ENCODE results near the gene PRIMA1. TPM values are rescaled to one million over a fixed set of nuclear protein-coding genes. Genes with fewer than 3 reads are reported as not detected.

PRIMA1 gene
- total RNA-seq, 1 donor from 2014 or later = 1.9 TPM

DNA sequence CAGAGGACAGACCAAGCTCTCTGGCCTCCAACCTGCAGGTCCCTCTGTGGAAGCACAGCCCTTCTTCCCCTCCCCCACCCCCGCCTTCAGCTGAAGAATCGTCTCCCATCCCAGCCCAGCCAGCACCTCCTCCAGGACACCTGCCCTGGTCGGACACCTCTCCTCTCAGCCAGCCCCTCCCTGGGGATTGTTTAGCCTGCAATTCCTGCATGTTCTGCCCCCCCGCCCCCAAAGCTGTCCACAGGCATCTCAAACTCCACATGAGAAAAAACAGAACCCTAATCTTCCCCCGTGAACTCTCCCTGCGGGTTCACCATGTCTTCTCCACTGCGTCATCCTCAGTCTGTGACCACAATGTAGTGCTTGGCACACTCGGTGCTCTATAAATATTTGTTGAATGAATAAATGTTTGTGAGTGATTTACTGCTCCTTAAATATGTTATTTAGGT is 24.1 kb downstream of the PRIMA1 start:
- Histone ChIP-seq H3K27me3 (no peaks in the 10 kb centered on the region), H3K36me3 (no peaks in the 10 kb centered on the region), H3K27ac (no peak overlapping the region), H3K4me1 (no peaks in the 10 kb centered on the region), H3K9me3 (no peaks in the 10 kb centered on the region), H3K4me3 (no peak overlapping the region)
- TF ChIP-seq, protein P1, sequence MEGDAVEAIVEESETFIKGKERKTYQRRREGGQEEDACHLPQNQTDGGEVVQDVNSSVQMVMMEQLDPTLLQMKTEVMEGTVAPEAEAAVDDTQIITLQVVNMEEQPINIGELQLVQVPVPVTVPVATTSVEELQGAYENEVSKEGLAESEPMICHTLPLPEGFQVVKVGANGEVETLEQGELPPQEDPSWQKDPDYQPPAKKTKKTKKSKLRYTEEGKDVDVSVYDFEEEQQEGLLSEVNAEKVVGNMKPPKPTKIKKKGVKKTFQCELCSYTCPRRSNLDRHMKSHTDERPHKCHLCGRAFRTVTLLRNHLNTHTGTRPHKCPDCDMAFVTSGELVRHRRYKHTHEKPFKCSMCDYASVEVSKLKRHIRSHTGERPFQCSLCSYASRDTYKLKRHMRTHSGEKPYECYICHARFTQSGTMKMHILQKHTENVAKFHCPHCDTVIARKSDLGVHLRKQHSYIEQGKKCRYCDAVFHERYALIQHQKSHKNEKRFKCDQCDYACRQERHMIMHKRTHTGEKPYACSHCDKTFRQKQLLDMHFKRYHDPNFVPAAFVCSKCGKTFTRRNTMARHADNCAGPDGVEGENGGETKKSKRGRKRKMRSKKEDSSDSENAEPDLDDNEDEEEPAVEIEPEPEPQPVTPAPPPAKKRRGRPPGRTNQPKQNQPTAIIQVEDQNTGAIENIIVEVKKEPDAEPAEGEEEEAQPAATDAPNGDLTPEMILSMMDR (IDR thresholded peaks at IDR 0.05) = no peak
- intact Hi-C loops (cut with DNase I) = no loop called here
- ATAC-seq (no peak), DNase-seq (no peak)

DNA sequence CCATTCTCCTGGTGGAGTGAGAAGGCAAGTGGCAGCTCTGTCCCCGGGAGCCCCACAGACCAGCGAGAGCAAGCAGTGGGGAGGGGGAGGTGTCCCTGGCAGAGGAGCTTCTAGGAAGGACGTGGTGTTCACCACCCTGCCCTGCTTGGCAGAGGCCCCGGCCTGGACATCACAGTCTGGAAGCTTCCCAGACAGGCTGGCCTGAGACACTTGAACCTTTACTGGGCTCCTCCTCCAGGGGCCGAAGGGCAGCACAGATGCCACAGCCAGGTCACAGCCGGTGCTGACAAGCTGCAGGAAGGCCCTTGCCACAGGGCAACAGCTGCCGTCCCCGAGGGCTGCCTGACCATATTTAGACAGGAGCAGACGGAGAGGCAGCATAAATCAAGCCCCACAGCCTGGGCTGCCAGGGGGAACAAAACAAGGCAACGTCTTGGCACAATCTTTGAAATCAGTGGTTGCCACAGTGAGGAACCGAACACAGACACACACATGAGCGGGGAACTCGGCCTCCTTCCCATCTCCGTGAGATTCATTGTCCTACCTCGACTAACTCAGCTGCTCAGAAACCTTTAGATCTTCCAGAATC is 28.5 kb downstream of the PRIMA1 start:
- no peaks in the 10 kb centered on the region for H3K27me3 ChIP-seq
- H3K4me3 ChIP-seq = no peak overlapping the region
- no peaks in the 10 kb centered on the region for H3K9me3 ChIP-seq
- H3K4me1 ChIP-seq = no peaks in the 10 kb centered on the region
- DNase-seq (no peak), ATAC-seq (peak; percentile 10)
- intact Hi-C loops (cut with DNase I) = no loop called here
- TF ChIP-seq, protein P1 (IDR thresholded peaks at IDR 0.05) = no peak
- H3K36me3 ChIP-seq = no peaks in the 10 kb centered on the region
- H3K27ac ChIP-seq = no peak overlapping the region

- no peak for DNase-seq
- no peak for ATAC-seq
- H3K9me3 ChIP-seq = no peaks in the 10 kb centered on the region
- H3K4me3 ChIP-seq = no peak overlapping the region
- TF ChIP-seq, protein P1 (IDR thresholded peaks at IDR 0.05) = no peak
- intact Hi-C loops (cut with DNase I) = no loop called here
- no peaks in the 10 kb centered on the region for H3K4me1 ChIP-seq
- H3K27ac ChIP-seq = no peak overlapping the region
- H3K27me3 ChIP-seq = no peaks in the 10 kb centered on the region
- no peaks in the 10 kb centered on the region for H3K36me3 ChIP-seq
These were observed 31.1 kb downstream of the PRIMA1 start for GRCh38 chr14:93757206-93757605.

GRCh38 chr14:93753647-93754046 is 34.6 kb downstream of the PRIMA1 start:
- intact Hi-C loops (cut with DNase I) = no loop called here
- TF ChIP-seq, protein P1 (IDR thresholded peaks at IDR 0.05) = no peak
- Histone ChIP-seq H3K27ac (no peak overlapping the region), H3K4me3 (no peak overlapping the region), H3K4me1 (no peaks in the 10 kb centered on the region), H3K9me3 (no peaks in the 10 kb centered on the region), H3K27me3 (no peaks in the 10 kb centered on the region), H3K36me3 (no peaks in the 10 kb centered on the region)
- ATAC-seq (no peak), DNase-seq (no peak)

GRCh38 chr14:93752980-93753561 is 35.2 kb downstream of the PRIMA1 start:
- DNase-seq (no peak), ATAC-seq (no peak)
- H3K27me3 ChIP-seq = no peaks in the 10 kb centered on the region
- no peaks in the 10 kb centered on the region for H3K4me1 ChIP-seq
- H3K27ac ChIP-seq = no peak overlapping the region
- no peaks in the 10 kb centered on the region for H3K9me3 ChIP-seq
- H3K36me3 ChIP-seq = no peaks in the 10 kb centered on the region
- TF ChIP-seq, protein P1 (IDR thresholded peaks at IDR 0.05) = no peak
- no peak overlapping the region for H3K4me3 ChIP-seq
- intact Hi-C loops (cut with DNase I) = no loop called here
